ENCODE measurements around the gene ITIH1. TPM values are rescaled to one million over a fixed set of nuclear protein-coding genes. Genes with fewer than 3 reads are reported as not detected.

Gene ITIH1
- total RNA-seq, 1 donor from 2014 or later, result not detected

- TF ChIP-seq, protein P1, sequence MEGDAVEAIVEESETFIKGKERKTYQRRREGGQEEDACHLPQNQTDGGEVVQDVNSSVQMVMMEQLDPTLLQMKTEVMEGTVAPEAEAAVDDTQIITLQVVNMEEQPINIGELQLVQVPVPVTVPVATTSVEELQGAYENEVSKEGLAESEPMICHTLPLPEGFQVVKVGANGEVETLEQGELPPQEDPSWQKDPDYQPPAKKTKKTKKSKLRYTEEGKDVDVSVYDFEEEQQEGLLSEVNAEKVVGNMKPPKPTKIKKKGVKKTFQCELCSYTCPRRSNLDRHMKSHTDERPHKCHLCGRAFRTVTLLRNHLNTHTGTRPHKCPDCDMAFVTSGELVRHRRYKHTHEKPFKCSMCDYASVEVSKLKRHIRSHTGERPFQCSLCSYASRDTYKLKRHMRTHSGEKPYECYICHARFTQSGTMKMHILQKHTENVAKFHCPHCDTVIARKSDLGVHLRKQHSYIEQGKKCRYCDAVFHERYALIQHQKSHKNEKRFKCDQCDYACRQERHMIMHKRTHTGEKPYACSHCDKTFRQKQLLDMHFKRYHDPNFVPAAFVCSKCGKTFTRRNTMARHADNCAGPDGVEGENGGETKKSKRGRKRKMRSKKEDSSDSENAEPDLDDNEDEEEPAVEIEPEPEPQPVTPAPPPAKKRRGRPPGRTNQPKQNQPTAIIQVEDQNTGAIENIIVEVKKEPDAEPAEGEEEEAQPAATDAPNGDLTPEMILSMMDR (IDR thresholded peaks at IDR 0.05; ENCODE audit: unreplicated experiment), result no peak
- Mint-ChIP-seq H3K9me3 (ENCODE audit: unreplicated experiment) (no peaks in the 10 kb centered on the region), H3K4me1 (ENCODE audit: unreplicated experiment) (no peaks in the 10 kb centered on the region), H3K4me3 (ENCODE audit: unreplicated experiment) (no peak overlapping the region), H3K27ac (ENCODE audit: unreplicated experiment) (no peak overlapping the region), H3K27me3 (ENCODE audit: unreplicated experiment) (no peaks in the 10 kb centered on the region), H3K36me3 (ENCODE audit: low read depth, unreplicated experiment) (peaks cover 14% of the 10 kb centered on the region)
- DNase-seq (ENCODE audit: low spot score), result no peak
These were observed 25.2 kb upstream of the ITIH1 start for GRCh38 chr3:52752045-52752660.

DNA sequence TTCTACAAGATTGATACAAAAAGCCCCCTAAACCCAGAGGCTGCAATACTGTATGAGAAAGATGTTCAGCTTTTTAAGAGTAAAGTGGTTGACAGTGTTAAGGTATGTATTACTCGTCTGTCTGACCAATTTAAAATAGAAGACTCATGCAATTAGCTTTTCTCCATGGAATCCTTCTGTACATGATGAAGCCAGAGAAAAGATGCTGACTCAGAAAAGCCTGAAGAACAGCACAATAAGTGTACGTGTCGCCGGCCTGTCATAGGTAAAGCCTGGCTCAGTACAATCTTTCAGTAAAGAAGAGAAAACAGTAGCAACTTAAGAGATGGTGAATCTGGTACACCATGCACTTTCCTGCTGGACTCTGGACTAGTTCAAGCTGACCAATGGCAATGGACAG lies 23.0 kb upstream of the ITIH1 start:
- H3K9me3 Mint-ChIP-seq (ENCODE audit: unreplicated experiment), result no peaks in the 10 kb centered on the region
- no peak overlapping the region for H3K27ac Mint-ChIP-seq (ENCODE audit: unreplicated experiment)
- H3K36me3 Mint-ChIP-seq (ENCODE audit: low read depth, unreplicated experiment), result peaks cover 14% of the 10 kb centered on the region
- H3K4me3 Mint-ChIP-seq (ENCODE audit: unreplicated experiment), result no peak overlapping the region
- H3K27me3 Mint-ChIP-seq (ENCODE audit: unreplicated experiment), result no peaks in the 10 kb centered on the region
- TF ChIP-seq, protein P1 (IDR thresholded peaks at IDR 0.05; ENCODE audit: unreplicated experiment), result no peak
- H3K4me1 Mint-ChIP-seq (ENCODE audit: unreplicated experiment), result no peaks in the 10 kb centered on the region
- no peak for DNase-seq (ENCODE audit: low spot score)

GRCh38 chr3:52756141-52756540 lies 21.3 kb upstream of the ITIH1 start:
- no peak overlapping the region for H3K27ac Mint-ChIP-seq (ENCODE audit: unreplicated experiment)
- H3K36me3 Mint-ChIP-seq (ENCODE audit: low read depth, unreplicated experiment), result peaks cover 16% of the 10 kb centered on the region
- no peak for DNase-seq (ENCODE audit: low spot score)
- no peaks in the 10 kb centered on the region for H3K9me3 Mint-ChIP-seq (ENCODE audit: unreplicated experiment)
- H3K4me3 Mint-ChIP-seq (ENCODE audit: unreplicated experiment), result no peak overlapping the region
- H3K4me1 Mint-ChIP-seq (ENCODE audit: unreplicated experiment), result no peaks in the 10 kb centered on the region
- no peaks in the 10 kb centered on the region for H3K27me3 Mint-ChIP-seq (ENCODE audit: unreplicated experiment)
- TF ChIP-seq, protein P1 (IDR thresholded peaks at IDR 0.05; ENCODE audit: unreplicated experiment), result no peak

GRCh38 chr3:52763466-52763865 lies 13.9 kb upstream of the ITIH1 start:
- H3K27ac Mint-ChIP-seq (ENCODE audit: unreplicated experiment), result no peak overlapping the region
- H3K9me3 Mint-ChIP-seq (ENCODE audit: unreplicated experiment), result no peaks in the 10 kb centered on the region
- H3K4me1 Mint-ChIP-seq (ENCODE audit: unreplicated experiment), result no peaks in the 10 kb centered on the region
- no peaks in the 10 kb centered on the region for H3K27me3 Mint-ChIP-seq (ENCODE audit: unreplicated experiment)
- DNase-seq (ENCODE audit: low spot score), result no peak
- peaks cover 29% of the 10 kb centered on the region for H3K36me3 Mint-ChIP-seq (ENCODE audit: low read depth, unreplicated experiment)
- no peak overlapping the region for H3K4me3 Mint-ChIP-seq (ENCODE audit: unreplicated experiment)
- TF ChIP-seq, protein P1 (IDR thresholded peaks at IDR 0.05; ENCODE audit: unreplicated experiment), result no peak

DNA sequence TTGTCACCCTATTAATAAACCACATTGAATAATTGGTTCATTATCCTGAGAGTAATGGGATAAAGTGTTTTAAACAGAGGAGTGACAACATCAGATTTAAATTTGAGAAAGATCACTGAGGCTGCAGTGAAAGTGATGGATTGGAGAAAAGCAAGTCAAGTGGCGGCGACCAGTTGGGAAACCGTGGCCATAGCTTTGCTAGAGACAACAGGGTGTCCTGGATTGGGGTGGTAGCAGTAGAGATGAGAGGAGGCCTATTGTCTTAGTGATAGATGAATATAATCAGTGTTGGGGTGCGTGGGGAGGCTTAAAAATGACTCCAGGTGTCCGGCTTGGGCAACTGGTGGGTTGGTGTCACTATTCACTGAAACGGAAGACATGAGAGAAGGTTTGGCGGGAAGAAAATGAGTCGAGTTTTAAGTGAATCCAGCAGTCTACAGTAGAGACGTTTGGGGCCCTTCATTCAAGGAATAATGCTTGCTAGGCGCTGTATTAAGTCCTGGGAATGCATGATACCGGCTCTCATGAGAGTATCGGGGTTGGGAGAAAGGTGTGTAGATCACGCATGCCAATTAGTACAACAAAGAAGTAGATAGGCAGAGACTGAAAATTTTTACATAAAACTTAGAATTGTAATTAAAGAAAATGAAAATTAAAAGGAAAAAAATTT lies 7.5 kb upstream of the ITIH1 start:
- Mint-ChIP-seq H3K27me3 (ENCODE audit: unreplicated experiment) (peaks cover 2% of the 10 kb centered on the region), H3K27ac (ENCODE audit: unreplicated experiment) (peak overlapping the region; percentile 65), H3K4me3 (ENCODE audit: unreplicated experiment) (peak overlapping the region; percentile 94), H3K36me3 (ENCODE audit: low read depth, unreplicated experiment) (peaks cover 9% of the 10 kb centered on the region), H3K9me3 (ENCODE audit: unreplicated experiment) (no peaks in the 10 kb centered on the region), H3K4me1 (ENCODE audit: unreplicated experiment) (peaks cover 19% of the 10 kb centered on the region)
- DNase-seq (ENCODE audit: low spot score), result no peak
- TF ChIP-seq, protein P1 (IDR thresholded peaks at IDR 0.05; ENCODE audit: unreplicated experiment), result no peak
